ENCODE data around the gene UGT2A2. TPM values are rescaled to one million over a fixed set of nuclear protein-coding genes. Genes with fewer than 3 reads are reported as not detected.
"Not testable (repeated sequence)": the region's sequence is repeated elsewhere in the genome, so short reads cannot be mapped to it uniquely, and the experiment has no call there.

UGT2A2 gene
- 0.03 TPM for polyA plus RNA-seq (2013)

DNA sequence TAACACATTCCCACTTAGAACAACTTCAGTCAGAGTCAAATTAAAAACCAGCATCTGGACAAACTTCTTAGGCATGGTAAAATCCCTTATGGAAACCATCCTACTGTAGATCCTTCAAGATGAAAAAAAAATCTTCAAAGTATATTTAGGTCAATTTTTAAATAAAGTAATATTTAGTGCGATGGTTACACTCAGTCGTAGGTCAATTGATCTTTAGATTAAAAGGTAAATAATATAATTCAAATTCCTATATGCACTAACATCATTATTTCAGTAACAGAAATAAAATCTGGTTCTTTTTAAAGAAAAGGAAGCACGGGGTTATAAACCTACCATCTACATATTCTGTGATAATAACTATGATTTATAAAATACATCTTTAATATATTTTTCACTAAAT is at the start of gene UGT2A2:
Gene UGT2A2 (minus strand): TSS at position 101 of the 400 bp plus-strand sequence. CDS start 2 bp downstream, at position 99.
- no CpG with 5 or more reads among the region's 3 CpGs for WGBS (ENCODE audit: insufficient coverage)
- ChIA-PET CTCF (no interaction called here), POLR2A (no interaction called here)
- Histone ChIP-seq H3K27me3 (replicated peaks in 2 of 5; ENCODE audit: control insufficient read depth in 4 of 5, insufficient read depth in 5 of 5, low read length in 4 of 5) (no peaks in the 10 kb centered on the region), H3K4me1 (ENCODE audit: control extremely low read depth in 1 of 4, control insufficient read depth in 4 of 4, insufficient read depth in 4 of 4, low read length in 3 of 4) (no peaks in the 10 kb centered on the region), H3K9me3 (ENCODE audit: control extremely low read depth in 1 of 5, control insufficient read depth in 4 of 5, insufficient read depth in 2 of 5, low read depth in 1 of 5, low read length in 4 of 5) (no peaks in the 10 kb centered on the region), H3K36me3 (ENCODE audit: control insufficient read depth in 4 of 4, insufficient read depth in 4 of 4, low read length in 3 of 4) (no peaks in the 10 kb centered on the region), H3K4me3 (ENCODE audit: control insufficient read depth in 1 of 7, extremely low read depth in 1 of 7, insufficient read depth in 4 of 7, low read depth in 2 of 7, low read length in 6 of 7) (no peak within 1 kb of the TSS), H3K27ac (ENCODE audit: insufficient read depth in 1 of 2, low read depth in 1 of 2, low read length in 2 of 2, poor library complexity in 1 of 2, severe bottlenecking in 2 of 2) (no peak within 1 kb of the TSS)
- DNase-seq = no peak

DNA sequence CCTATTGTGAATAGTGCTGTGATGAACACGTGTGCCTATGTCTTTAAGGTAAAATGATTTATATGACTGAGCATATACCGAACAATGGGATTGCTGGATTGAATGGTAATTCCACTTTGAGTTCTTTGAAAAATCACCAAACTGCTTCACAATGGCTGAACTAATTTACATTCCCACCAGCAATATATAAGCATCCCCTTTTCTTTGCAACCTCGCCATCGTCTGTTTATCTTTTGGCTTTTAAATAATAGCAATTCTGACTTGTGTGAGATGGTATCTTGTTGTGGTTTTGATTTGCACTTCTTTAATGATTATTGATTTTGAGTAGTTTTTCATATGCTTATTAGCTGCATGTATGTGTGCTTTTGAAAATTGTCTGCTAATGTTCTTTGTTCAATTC is 45.4 kb upstream of the UGT2A2 start:
- no peak overlapping the region for H3K27ac ChIP-seq (ENCODE audit: insufficient read depth in 1 of 2, low read depth in 1 of 2, low read length in 2 of 2, poor library complexity in 1 of 2, severe bottlenecking in 2 of 2)
- H3K9me3 ChIP-seq (ENCODE audit: control extremely low read depth in 1 of 5, control insufficient read depth in 4 of 5, insufficient read depth in 2 of 5, low read depth in 1 of 5, low read length in 4 of 5) = no peaks in the 10 kb centered on the region
- no peaks in the 10 kb centered on the region for H3K27me3 ChIP-seq (replicated peaks in 2 of 5; ENCODE audit: control insufficient read depth in 4 of 5, insufficient read depth in 5 of 5, low read length in 4 of 5)
- POLR2A ChIA-PET = no interaction called here
- DNase-seq = no peak
- H3K4me1 ChIP-seq (ENCODE audit: control extremely low read depth in 1 of 4, control insufficient read depth in 4 of 4, insufficient read depth in 4 of 4, low read length in 3 of 4) = peaks cover 0 to 2% (median 0%) of the 10 kb centered on the region in 4 experiments
- no peaks in the 10 kb centered on the region for H3K36me3 ChIP-seq (ENCODE audit: control insufficient read depth in 4 of 4, insufficient read depth in 4 of 4, low read length in 3 of 4)
- CTCF ChIA-PET = interaction anchor here (1.2 kb wide), 1 partner anchor 138 kb away, joined by 3 read pairs; no protein-coding TSS in a partner anchor
- H3K4me3 ChIP-seq (ENCODE audit: control insufficient read depth in 1 of 7, extremely low read depth in 1 of 7, insufficient read depth in 4 of 7, low read depth in 2 of 7, low read length in 6 of 7) = no peak overlapping the region
- WGBS (ENCODE audit: insufficient coverage) = no CpG with 5 or more reads among the region's 4 CpGs

DNA sequence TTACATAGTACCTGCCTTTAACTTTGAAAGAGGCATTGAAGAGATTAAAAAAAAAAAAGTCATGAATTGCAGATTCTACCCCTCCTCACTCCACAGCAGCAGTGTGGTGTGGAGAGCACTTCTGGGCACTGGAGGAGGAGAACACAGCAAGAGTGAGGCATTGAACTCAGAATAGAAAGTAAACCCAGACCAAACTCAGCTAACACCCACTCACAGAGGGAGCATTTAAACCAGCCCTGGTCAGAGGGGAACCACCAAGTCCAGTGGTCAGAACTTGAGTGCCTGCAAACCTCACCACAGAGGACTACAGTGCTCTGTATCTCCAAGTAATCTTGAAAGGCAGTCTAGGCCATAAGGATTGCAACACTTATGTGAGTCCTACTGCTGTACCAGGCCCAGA is 29.2 kb upstream of the UGT2A2 start:
- POLR2A ChIA-PET = no interaction called here
- no peaks in the 10 kb centered on the region for H3K9me3 ChIP-seq (ENCODE audit: control extremely low read depth in 1 of 5, control insufficient read depth in 4 of 5, insufficient read depth in 2 of 5, low read depth in 1 of 5, low read length in 4 of 5)
- H3K27me3 ChIP-seq (replicated peaks in 2 of 5; ENCODE audit: control insufficient read depth in 4 of 5, insufficient read depth in 5 of 5, low read length in 4 of 5) = peaks cover 0 to 3% (median 0%) of the 10 kb centered on the region in 5 experiments
- H3K36me3 ChIP-seq (ENCODE audit: control insufficient read depth in 4 of 4, insufficient read depth in 4 of 4, low read length in 3 of 4) = no peaks in the 10 kb centered on the region
- no peak overlapping the region for H3K27ac ChIP-seq (ENCODE audit: insufficient read depth in 1 of 2, low read depth in 1 of 2, low read length in 2 of 2, poor library complexity in 1 of 2, severe bottlenecking in 2 of 2)
- H3K4me3 ChIP-seq (ENCODE audit: control insufficient read depth in 1 of 7, extremely low read depth in 1 of 7, insufficient read depth in 4 of 7, low read depth in 2 of 7, low read length in 6 of 7) = no peak overlapping the region
- no peaks in the 10 kb centered on the region for H3K4me1 ChIP-seq (ENCODE audit: control extremely low read depth in 1 of 4, control insufficient read depth in 4 of 4, insufficient read depth in 4 of 4, low read length in 3 of 4)
- CTCF ChIA-PET = no interaction called here
- DNase-seq = no peak

DNA sequence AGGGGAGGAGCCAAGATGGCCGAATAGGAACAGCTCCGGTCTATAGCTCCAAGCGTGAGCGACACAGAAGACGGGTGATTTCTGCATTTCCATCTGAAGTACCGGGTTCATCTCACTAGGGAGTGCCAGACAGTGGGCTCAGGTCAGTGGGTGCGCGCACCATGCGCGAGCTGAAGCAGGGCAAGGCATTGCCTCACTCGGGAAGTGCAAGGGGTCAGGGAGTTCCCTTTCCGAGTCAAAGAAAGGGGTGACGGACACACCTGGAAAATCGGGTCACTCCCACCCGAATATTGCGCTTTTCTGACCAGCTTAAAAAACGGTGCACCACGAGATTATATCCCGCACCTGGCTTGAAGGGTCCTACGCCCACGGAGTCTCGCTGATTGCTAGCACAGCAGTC is 24.6 kb upstream of the UGT2A2 start:
- DNase-seq, CTCF ChIA-PET: not testable (repeated sequence)

DNA sequence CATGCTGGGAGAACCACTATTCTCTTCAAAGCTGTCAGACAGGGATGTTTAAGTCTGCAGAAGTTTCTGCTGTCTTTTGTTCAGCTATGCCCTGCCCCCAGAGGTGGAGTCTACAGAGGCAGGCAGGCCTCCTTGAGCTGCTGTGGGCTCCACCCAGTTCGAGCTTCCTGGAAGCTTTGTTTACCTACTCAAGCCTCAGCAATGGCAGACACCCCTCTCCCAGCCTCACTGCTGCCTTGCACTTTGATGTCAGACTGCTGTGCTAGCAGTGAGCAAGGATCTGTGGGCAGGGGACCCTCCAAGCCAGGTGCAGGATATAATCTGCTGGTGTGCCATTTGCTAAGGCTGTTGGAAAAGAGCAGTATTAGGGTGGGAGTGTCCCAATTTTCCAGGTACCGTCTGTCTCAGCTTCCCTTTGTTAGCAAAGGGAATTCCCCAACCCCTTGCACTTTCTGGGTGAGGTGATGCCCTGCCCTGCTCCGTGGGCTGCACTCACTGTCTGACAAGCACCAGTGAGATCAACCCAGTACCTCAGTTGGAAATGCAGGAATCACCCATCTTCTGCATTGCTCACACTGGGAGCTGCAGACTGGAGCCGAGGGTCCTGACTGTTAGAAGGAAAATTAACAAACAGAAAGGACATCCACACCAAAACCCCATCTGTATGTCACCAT is 21.8 kb upstream of the UGT2A2 start:
- H3K4me3 ChIP-seq (ENCODE audit: control insufficient read depth in 1 of 7, extremely low read depth in 1 of 7, insufficient read depth in 4 of 7, low read depth in 2 of 7, low read length in 6 of 7) = not testable (repeated sequence)
- whole genome bisulfite sequencing (ENCODE audit: insufficient coverage) = 90% methylated on average over 3 of the region's 4 CpGs

More for the DNA sequence above, 24.6 kb upstream of the UGT2A2 start:
- POLR2A ChIA-PET; H3K9me3 ChIP-seq (ENCODE audit: control extremely low read depth in 1 of 5, control insufficient read depth in 4 of 5, insufficient read depth in 2 of 5, low read depth in 1 of 5, low read length in 4 of 5); H3K27ac ChIP-seq (ENCODE audit: insufficient read depth in 1 of 2, low read depth in 1 of 2, low read length in 2 of 2, poor library complexity in 1 of 2, severe bottlenecking in 2 of 2); H3K27me3 ChIP-seq (replicated peaks in 2 of 5; ENCODE audit: control insufficient read depth in 4 of 5, insufficient read depth in 5 of 5, low read length in 4 of 5); H3K4me3 ChIP-seq (ENCODE audit: control insufficient read depth in 1 of 7, extremely low read depth in 1 of 7, insufficient read depth in 4 of 7, low read depth in 2 of 7, low read length in 6 of 7); H3K36me3 ChIP-seq (ENCODE audit: control insufficient read depth in 4 of 4, insufficient read depth in 4 of 4, low read length in 3 of 4); H3K4me1 ChIP-seq (ENCODE audit: control extremely low read depth in 1 of 4, control insufficient read depth in 4 of 4, insufficient read depth in 4 of 4, low read length in 3 of 4): not testable (repeated sequence)
- 93% methylated on average over 12 of the region's 22 CpGs for WGBS (ENCODE audit: insufficient coverage)

DNA sequence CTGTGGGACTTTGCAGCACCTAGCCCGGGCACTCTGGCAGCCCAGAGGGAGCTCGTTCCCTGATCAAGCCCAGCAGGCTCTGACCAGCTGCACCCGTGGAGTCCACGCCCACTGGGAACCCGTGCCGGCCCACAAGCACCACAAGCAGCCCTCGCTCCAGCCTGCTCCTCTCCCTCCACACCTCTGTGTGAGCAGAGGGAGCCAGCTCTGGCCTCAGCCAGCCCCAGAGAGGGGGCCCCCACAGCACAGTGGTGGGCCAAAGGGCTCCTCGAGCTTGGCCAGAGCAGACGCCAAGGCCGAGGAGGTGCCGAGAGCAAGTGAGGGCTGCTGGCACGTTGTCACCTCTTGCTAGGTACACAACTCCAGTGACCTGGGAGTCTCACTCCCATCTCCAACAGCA is 18.7 kb upstream of the UGT2A2 start:
- WGBS (ENCODE audit: insufficient coverage) = 95% methylated on average over 12 of the region's 12 CpGs
- no peak overlapping the region for H3K27ac ChIP-seq (ENCODE audit: insufficient read depth in 1 of 2, low read depth in 1 of 2, low read length in 2 of 2, poor library complexity in 1 of 2, severe bottlenecking in 2 of 2)
- DNase-seq = no peak
- no peak overlapping the region for H3K4me3 ChIP-seq (ENCODE audit: control insufficient read depth in 1 of 7, extremely low read depth in 1 of 7, insufficient read depth in 4 of 7, low read depth in 2 of 7, low read length in 6 of 7)
- H3K4me1 ChIP-seq (ENCODE audit: control extremely low read depth in 1 of 4, control insufficient read depth in 4 of 4, insufficient read depth in 4 of 4, low read length in 3 of 4) = no peaks in the 10 kb centered on the region
- ChIA-PET POLR2A (no interaction called here), CTCF (interaction anchor here (1.1 kb wide), 1 partner anchor 845 kb away, joined by 3 read pairs; no protein-coding TSS in a partner anchor)
- H3K36me3 ChIP-seq (ENCODE audit: control insufficient read depth in 4 of 4, insufficient read depth in 4 of 4, low read length in 3 of 4) = no peaks in the 10 kb centered on the region
- H3K27me3 ChIP-seq (replicated peaks in 2 of 5; ENCODE audit: control insufficient read depth in 4 of 5, insufficient read depth in 5 of 5, low read length in 4 of 5) = no peaks in the 10 kb centered on the region
- peaks cover 0 to 4% (median 0%) of the 10 kb centered on the region in 5 experiments for H3K9me3 ChIP-seq (ENCODE audit: control extremely low read depth in 1 of 5, control insufficient read depth in 4 of 5, insufficient read depth in 2 of 5, low read depth in 1 of 5, low read length in 4 of 5)

More for the DNA sequence above, 21.8 kb upstream of the UGT2A2 start:
- H3K9me3 ChIP-seq (ENCODE audit: control extremely low read depth in 1 of 5, control insufficient read depth in 4 of 5, insufficient read depth in 2 of 5, low read depth in 1 of 5, low read length in 4 of 5); H3K4me1 ChIP-seq (ENCODE audit: control extremely low read depth in 1 of 4, control insufficient read depth in 4 of 4, insufficient read depth in 4 of 4, low read length in 3 of 4); POLR2A ChIA-PET; DNase-seq; H3K36me3 ChIP-seq (ENCODE audit: control insufficient read depth in 4 of 4, insufficient read depth in 4 of 4, low read length in 3 of 4); H3K27ac ChIP-seq (ENCODE audit: insufficient read depth in 1 of 2, low read depth in 1 of 2, low read length in 2 of 2, poor library complexity in 1 of 2, severe bottlenecking in 2 of 2); CTCF ChIA-PET; H3K27me3 ChIP-seq (replicated peaks in 2 of 5; ENCODE audit: control insufficient read depth in 4 of 5, insufficient read depth in 5 of 5, low read length in 4 of 5): not testable (repeated sequence)

DNA sequence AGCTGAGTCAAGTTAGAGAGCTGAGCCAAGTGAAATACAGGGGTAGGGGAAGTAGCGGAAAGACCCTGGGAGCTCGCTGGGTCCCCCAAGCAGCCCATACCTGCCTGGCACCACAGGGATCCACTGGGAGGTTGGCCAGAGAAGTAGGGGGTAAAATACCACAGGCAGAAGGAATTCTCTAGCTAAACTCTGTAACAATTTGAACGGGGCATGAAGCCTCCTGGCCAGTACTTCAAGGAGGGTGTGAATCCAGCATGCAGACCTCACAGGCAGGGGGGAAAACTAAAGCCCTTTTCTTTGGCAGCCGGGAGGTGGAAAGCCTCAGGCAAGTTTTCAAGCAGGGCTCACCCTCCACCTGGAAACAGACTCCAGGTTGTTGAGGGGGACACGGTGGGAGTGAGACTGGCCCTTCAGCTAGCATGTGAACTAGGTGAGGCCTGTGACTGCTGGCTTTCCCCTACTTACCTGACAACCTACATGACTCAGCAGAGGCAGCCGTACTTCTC is 17.3 kb upstream of the UGT2A2 start:
- WGBS (ENCODE audit: insufficient coverage) = 82% methylated on average over 4 of the region's 6 CpGs
- no peak for DNase-seq
- CTCF ChIA-PET = no interaction called here

More for the DNA sequence above, 17.3 kb upstream of the UGT2A2 start:
- no peaks in the 10 kb centered on the region for H3K27me3 ChIP-seq (replicated peaks in 2 of 5; ENCODE audit: control insufficient read depth in 4 of 5, insufficient read depth in 5 of 5, low read length in 4 of 5)
- H3K36me3 ChIP-seq (ENCODE audit: control insufficient read depth in 4 of 4, insufficient read depth in 4 of 4, low read length in 3 of 4) = no peaks in the 10 kb centered on the region
- H3K4me3 ChIP-seq (ENCODE audit: control insufficient read depth in 1 of 7, extremely low read depth in 1 of 7, insufficient read depth in 4 of 7, low read depth in 2 of 7, low read length in 6 of 7) = no peak overlapping the region
- POLR2A ChIA-PET = no interaction called here
- H3K4me1 ChIP-seq (ENCODE audit: control extremely low read depth in 1 of 4, control insufficient read depth in 4 of 4, insufficient read depth in 4 of 4, low read length in 3 of 4) = no peaks in the 10 kb centered on the region
- H3K27ac ChIP-seq (ENCODE audit: insufficient read depth in 1 of 2, low read depth in 1 of 2, low read length in 2 of 2, poor library complexity in 1 of 2, severe bottlenecking in 2 of 2) = no peak overlapping the region
- peaks cover 0 to 4% (median 0%) of the 10 kb centered on the region in 5 experiments for H3K9me3 ChIP-seq (ENCODE audit: control extremely low read depth in 1 of 5, control insufficient read depth in 4 of 5, insufficient read depth in 2 of 5, low read depth in 1 of 5, low read length in 4 of 5)
